ENCODE results near the gene LEUTX. TPM values are rescaled to one million over a fixed set of nuclear protein-coding genes. Genes with fewer than 3 reads are reported as not detected.

LEUTX gene
- total RNA-seq, 2 experiments from 2014 or later = 0.35 TPM; not detected in 1

DNA sequence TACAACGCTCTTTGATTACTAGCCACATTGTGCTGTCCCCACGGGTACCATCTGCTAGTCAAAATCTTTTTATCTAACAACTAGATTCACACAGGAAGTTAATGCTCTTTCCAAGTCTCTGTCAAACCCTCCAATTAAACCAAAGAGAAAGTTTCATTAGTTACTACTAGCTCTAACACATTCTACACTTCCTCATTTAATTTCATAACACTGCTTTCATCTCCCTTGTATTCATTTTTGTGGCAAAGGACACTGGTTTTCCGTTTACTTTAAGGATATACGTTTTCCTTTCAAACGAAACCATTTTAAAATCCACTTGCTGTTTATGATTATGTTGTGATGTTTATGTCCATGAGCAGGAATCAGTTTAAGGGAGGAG, 50.0 kb downstream of the LEUTX start:
- peaks cover 28% of the 10 kb centered on the region for H3K4me1 Mint-ChIP-seq
- DNase-seq = no peak
- no peaks in the 10 kb centered on the region for H3K27me3 Mint-ChIP-seq
- CTCF ChIA-PET = interaction anchor here (1.1 to 2.4 kb wide), 5 partner anchors 14 to 142 kb away, joined by 3 to 11 read pairs (median 4); partner anchors contain the start of gene PSMC4
- H3K36me3 Mint-ChIP-seq (ENCODE audit: low read depth) = peaks cover 29% of the 10 kb centered on the region
- POLR2A ChIA-PET = interaction anchor here (1.4 kb wide), 1 partner anchor 14 kb away, joined by 5 read pairs; no protein-coding TSS in a partner anchor
- H3K9me3 Mint-ChIP-seq = no peaks in the 10 kb centered on the region
- H3K4me3 Mint-ChIP-seq = peak overlapping the region; percentile 35
- peak overlapping the region; percentile 58 for H3K27ac Mint-ChIP-seq

GRCh38 chr19:39829702-39830275, 51.1 kb downstream of the LEUTX start:
- Mint-ChIP-seq H3K27me3 (no peaks in the 10 kb centered on the region), H3K36me3 (ENCODE audit: low read depth) (peaks cover 35% of the 10 kb centered on the region), H3K9me3 (no peaks in the 10 kb centered on the region), H3K4me1 (peaks cover 36% of the 10 kb centered on the region), H3K4me3 (no peak overlapping the region), H3K27ac (peak overlapping the region; percentile 58)
- DNase-seq = no peak
- ChIA-PET POLR2A (interaction anchor here (1.4 kb wide), 2 partner anchors 13 to 16 kb away, joined by 4 to 5 read pairs; no protein-coding TSS in a partner anchor), CTCF (interaction anchor here (1.1 to 2.4 kb wide), 3 partner anchors 13 to 37 kb away, joined by 3 to 11 read pairs (median 3); no protein-coding TSS in a partner anchor)

- Mint-ChIP-seq H3K36me3 (ENCODE audit: low read depth) (peaks cover 38% of the 10 kb centered on the region), H3K4me3 (no peak overlapping the region), H3K9me3 (no peaks in the 10 kb centered on the region), H3K27me3 (no peaks in the 10 kb centered on the region), H3K27ac (no peak overlapping the region), H3K4me1 (peaks cover 36% of the 10 kb centered on the region)
- CTCF ChIA-PET = no interaction called here
- POLR2A ChIA-PET = interaction anchor here (1.4 kb wide), 1 partner anchor 15 kb away, joined by 4 read pairs; no protein-coding TSS in a partner anchor
- DNase-seq = no peak
Observed at GRCh38 chr19:39830406-39830805, 51.8 kb downstream of the LEUTX start.

GRCh38 chr19:39830847-39831246, 52.2 kb downstream of the LEUTX start:
- POLR2A ChIA-PET = no interaction called here
- Mint-ChIP-seq H3K4me1 (peaks cover 36% of the 10 kb centered on the region), H3K27ac (peak overlapping the region; percentile 23), H3K27me3 (no peaks in the 10 kb centered on the region), H3K36me3 (ENCODE audit: low read depth) (peaks cover 38% of the 10 kb centered on the region), H3K9me3 (no peaks in the 10 kb centered on the region), H3K4me3 (no peak overlapping the region)
- no peak for DNase-seq
- CTCF ChIA-PET = no interaction called here

DNA sequence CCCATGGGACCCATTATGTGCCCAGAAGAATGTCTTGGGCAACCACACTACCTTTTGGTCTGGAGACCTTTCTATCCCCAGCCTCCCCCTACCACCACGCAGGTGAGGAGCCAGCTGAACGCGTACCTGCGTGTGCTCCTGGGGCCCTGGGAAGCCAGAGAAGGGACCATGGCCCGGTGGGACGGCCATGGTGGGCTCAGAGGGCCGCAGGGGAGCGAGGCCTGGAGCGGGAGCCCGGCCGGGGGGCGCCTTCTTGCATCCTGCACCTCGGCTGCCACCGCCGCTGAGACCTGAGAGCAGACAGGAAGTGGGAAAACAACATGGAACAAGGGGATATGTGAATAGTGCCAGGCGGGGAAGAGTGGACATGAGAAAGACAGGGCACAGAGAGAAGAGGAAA, 53.0 kb downstream of the LEUTX start:
- CTCF ChIA-PET = no interaction called here
- peak overlapping the region; percentile 63 for H3K4me3 Mint-ChIP-seq

DNA sequence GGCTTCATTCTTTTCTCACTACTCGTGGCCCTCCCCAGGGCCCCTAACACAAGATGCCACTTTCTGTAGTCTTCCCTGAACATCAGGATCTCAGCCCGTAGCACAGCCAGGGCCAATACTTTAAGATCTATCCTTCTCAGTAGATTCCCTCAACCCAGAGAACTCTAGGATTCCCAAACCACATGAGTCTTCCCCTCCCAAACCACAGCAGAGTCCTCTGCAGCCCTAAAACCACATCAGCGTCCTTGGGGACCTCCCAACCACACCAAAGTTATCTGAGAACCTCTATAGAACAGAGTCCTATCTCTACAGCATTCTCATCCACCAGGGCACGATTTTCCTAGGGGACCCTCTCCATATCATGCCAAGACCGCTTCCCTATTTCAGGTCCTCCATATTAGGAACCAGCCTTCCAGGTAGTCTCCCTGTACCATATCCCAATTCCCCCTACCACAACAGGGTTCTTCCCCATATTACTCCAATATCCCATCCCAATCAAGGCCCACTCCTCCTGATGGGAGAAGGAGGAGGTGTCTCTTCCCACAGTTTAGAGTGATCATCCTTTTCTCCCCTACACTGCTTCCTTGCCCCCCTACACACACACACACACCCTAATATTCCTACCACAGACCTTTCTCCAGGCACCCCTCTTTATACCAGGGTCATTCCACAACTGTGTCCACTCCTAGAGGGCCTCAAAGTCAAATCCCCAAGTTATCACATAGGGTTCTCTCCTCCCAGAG, 53.9 kb downstream of the LEUTX start:
- Mint-ChIP-seq H3K4me1 (peaks cover 35% of the 10 kb centered on the region), H3K27me3 (no peaks in the 10 kb centered on the region), H3K27ac (peak overlapping the region; percentile 78), H3K36me3 (ENCODE audit: low read depth) (peaks cover 51% of the 10 kb centered on the region), H3K4me3 (peak overlapping the region; percentile 63), H3K9me3 (no peaks in the 10 kb centered on the region)
- ChIA-PET POLR2A (interaction anchor here (2.2 kb wide), 1 partner anchor 12 kb away, joined by 62 read pairs; the partner anchor contains the start of gene FBL), CTCF (interaction anchor here (1.9 to 2.2 kb wide), 2 partner anchors 12 to 40 kb away, joined by 19 to 51 read pairs; partner anchors contain the start of gene FBL)
- no peak for DNase-seq

More for the DNA sequence above, 53.0 kb downstream of the LEUTX start:
- DNase-seq = no peak
- Mint-ChIP-seq H3K27me3 (no peaks in the 10 kb centered on the region), H3K36me3 (ENCODE audit: low read depth) (peaks cover 44% of the 10 kb centered on the region), H3K4me1 (peaks cover 35% of the 10 kb centered on the region), H3K27ac (no peak overlapping the region), H3K9me3 (no peaks in the 10 kb centered on the region)
- POLR2A ChIA-PET = no interaction called here

DNA sequence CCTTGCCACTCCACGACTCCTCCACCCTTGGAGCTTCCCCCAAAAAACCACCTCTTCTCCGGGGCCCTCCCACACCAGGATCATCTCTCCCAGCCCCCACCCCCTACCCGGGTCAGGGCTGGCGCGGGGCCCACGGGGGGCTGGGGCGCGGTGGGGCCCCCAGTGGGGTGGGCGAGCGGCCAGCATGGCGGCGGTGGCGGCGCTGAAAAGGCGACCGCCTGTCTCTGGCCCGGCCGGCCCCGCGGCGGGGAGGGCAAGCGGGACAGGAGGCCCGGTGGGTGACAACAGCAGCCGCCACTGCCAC, 54.5 kb downstream of the LEUTX start:
- POLR2A ChIA-PET = interaction anchor here (1.0 to 2.2 kb wide), 4 partner anchors 8 to 397 kb away, joined by 3 to 62 read pairs (median 10); partner anchors contain the start of genes FBL, PSMC4 and RPS16
- Mint-ChIP-seq H3K27ac (peak overlapping the region; percentile 78), H3K4me1 (peaks cover 35% of the 10 kb centered on the region), H3K27me3 (no peaks in the 10 kb centered on the region), H3K4me3 (peak overlapping the region; percentile 65), H3K36me3 (ENCODE audit: low read depth) (peaks cover 57% of the 10 kb centered on the region), H3K9me3 (no peaks in the 10 kb centered on the region)
- CTCF ChIA-PET = interaction anchor here (1.6 to 2.2 kb wide), 3 partner anchors 11 to 138 kb away, joined by 14 to 51 read pairs (median 19); partner anchors contain the start of genes FBL and PSMC4
- DNase-seq = no peak

DNA sequence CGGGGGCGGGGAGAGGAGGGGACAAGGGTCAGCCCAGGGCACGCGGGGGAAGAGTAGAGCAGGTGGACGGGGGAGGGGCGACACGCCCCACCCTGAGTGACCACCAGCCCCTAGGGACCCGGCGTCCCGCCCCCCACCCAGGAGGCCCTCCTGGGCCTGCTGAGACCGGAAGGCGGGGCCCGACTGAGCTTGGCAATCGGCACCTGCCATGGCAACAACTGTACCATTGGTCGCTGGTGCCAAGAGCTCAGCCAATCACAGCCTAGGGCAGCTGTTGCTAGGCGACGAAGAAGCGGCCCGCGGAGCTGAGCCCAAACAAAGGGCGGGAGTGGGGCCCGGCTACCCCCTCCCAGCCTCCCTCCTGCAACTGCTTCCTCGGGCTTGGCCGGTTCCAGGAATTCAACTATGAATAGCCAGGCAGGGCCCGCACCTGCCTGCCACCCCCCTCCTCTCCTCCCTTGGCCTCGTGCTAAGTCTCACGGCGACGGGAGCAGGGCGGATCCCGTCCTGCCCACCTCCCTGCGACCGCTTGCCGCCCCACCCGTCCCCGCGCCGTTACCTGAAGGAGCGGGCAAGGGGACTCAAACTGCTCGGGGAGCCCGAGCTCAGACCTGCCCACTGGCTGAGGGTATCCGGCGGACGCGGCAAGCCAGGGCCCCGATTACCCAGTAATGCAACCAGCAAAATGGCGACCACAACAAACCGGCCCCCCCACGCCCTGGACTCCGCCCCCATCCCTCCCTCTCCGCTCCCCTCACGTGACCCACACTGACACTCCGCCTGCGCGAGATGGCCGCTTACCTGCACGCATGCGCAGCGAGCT, 55.0 kb downstream of the LEUTX start, which contains the start of gene DYRK1B:
Gene DYRK1B, minus strand, starts transcription at position 699 of the 823 bp plus-strand sequence. CDS start 2,295 bp downstream, outside the sequence.
- H3K27me3 Mint-ChIP-seq = no peaks in the 10 kb centered on the region
- H3K36me3 Mint-ChIP-seq (ENCODE audit: low read depth) = peaks cover 56% of the 10 kb centered on the region
- peak within 1 kb of the TSS; percentile 65 for H3K4me3 Mint-ChIP-seq
- H3K4me1 Mint-ChIP-seq = peaks cover 30% of the 10 kb centered on the region
- DNase-seq = peak; percentile 97
- peak within 1 kb of the TSS; percentile 78 for H3K27ac Mint-ChIP-seq
- ChIA-PET POLR2A (interaction anchor here (0.9 to 2.2 kb wide), 6 partner anchors 9 to 398 kb away, joined by 3 to 62 read pairs (median 4); partner anchors contain the start of genes FBL, PSMC4, RPS16 and SUPT5H), CTCF (interaction anchor here (0.7 to 2.2 kb wide), 4 partner anchors 11 to 137 kb away, joined by 4 to 51 read pairs (median 16); partner anchors contain the start of genes FBL and PSMC4)
- H3K9me3 Mint-ChIP-seq = no peaks in the 10 kb centered on the region

- Mint-ChIP-seq H3K36me3 (ENCODE audit: low read depth) (peaks cover 55% of the 10 kb centered on the region), H3K27ac (peak overlapping the region; percentile 71), H3K27me3 (no peaks in the 10 kb centered on the region), H3K4me1 (peaks cover 26% of the 10 kb centered on the region), H3K4me3 (peak overlapping the region; percentile 65), H3K9me3 (no peaks in the 10 kb centered on the region)
- CTCF ChIA-PET = interaction anchor here (0.7 to 2.2 kb wide), 4 partner anchors 10 to 136 kb away, joined by 4 to 51 read pairs (median 16); partner anchors contain the start of genes FBL and PSMC4
- DNase-seq = no peak
- POLR2A ChIA-PET = interaction anchor here (0.9 to 2.2 kb wide), 5 partner anchors 10 to 389 kb away, joined by 3 to 62 read pairs (median 5); partner anchors contain the start of genes FBL, PSMC4 and SUPT5H
Observed at GRCh38 chr19:39834287-39834841, 55.7 kb downstream of the LEUTX start.

Other genes with a start within 250 kb of the LEUTX start
- gene EID2B, start 246.0 kb upstream of the LEUTX start, total RNA-seq = 1 to 10 TPM; 4.5 to 4.7 TPM
- 10 to 100 TPM; 14.8 to 15.2 TPM for gene EID2, start 238.7 kb upstream of the LEUTX start, total RNA-seq
- gene LGALS13, start 176.3 kb upstream of the LEUTX start, total RNA-seq = not detected
- gene LGALS16, start 122.9 kb upstream of the LEUTX start, total RNA-seq = not detected
- under 1 TPM in 1 of 2 experiments, not detected in 1; 0.90 TPM for gene LGALS14, start 74.4 kb upstream of the LEUTX start, total RNA-seq
- gene CLC, start 40.8 kb upstream of the LEUTX start, total RNA-seq = 1 to 10 TPM; 1.5 to 1.8 TPM
- gene DYRK1B, start 55.3 kb downstream of the LEUTX start, total RNA-seq = 10 to 100 TPM; 13.8 to 14.2 TPM
- 100 to 1,000 TPM; 294 to 302 TPM for gene FBL, start 67.5 kb downstream of the LEUTX start, total RNA-seq
- gene FCGBP, start 155.8 kb downstream of the LEUTX start, total RNA-seq = 1 to 10 TPM in 1 of 2 experiments, under 1 TPM in 1; 0.65 to 1.4 TPM
- 10 to 100 TPM; 96.4 to 97.6 TPM for gene PSMC4, start 192.3 kb downstream of the LEUTX start, total RNA-seq
- 1 to 10 TPM; 6.3 to 7.5 TPM for gene ZNF546, start 218.2 kb downstream of the LEUTX start, total RNA-seq

Measured in activated CD4-positive, alpha-beta memory T cell treated with anti-CD3 and anti-CD28 coated beads, Interleukin-2, amount 10 ng/mL, durations not matched to agents 7 days and 5 days (primary cell).